Activated naive CD8-positive, alpha-beta T cell treated with anti-CD3 and anti-CD28 coated beads for 36 hours (primary cell): ENCODE data around the gene CSNK1G1. TPM values are rescaled to one million over a fixed set of nuclear protein-coding genes. Genes with fewer than 3 reads are reported as not detected.
"Not testable (repeated sequence)": the region's sequence is repeated elsewhere in the genome, so short reads cannot be mapped to it uniquely, and the experiment has no call there.

Experiments used
- DNase-seq: peaks from one replicate; pipeline ENCODE4 v3.0.0; 2021
- H3K27ac Mint-ChIP-seq: one replicate; pipeline ENCODE4 v1.8.0; 2022; ENCODE audit warnings: mild to moderate bottlenecking, moderate library complexity, mixed read lengths
- H3K27me3 Mint-ChIP-seq: one replicate; pipeline ENCODE4 v1.8.0; 2022; ENCODE audit warnings: mild to moderate bottlenecking, mixed read lengths
- H3K36me3 Mint-ChIP-seq: one replicate; pipeline ENCODE4 v1.8.0; 2021; ENCODE audit warnings: mild to moderate bottlenecking, mixed read lengths
- H3K4me1 Mint-ChIP-seq: one replicate; pipeline ENCODE4 v1.8.0; 2021; ENCODE audit warnings: mixed read lengths
- H3K4me3 Mint-ChIP-seq: one replicate; pipeline ENCODE4 v1.8.0; 2022; ENCODE audit warnings: mild to moderate bottlenecking, moderate library complexity, mixed read lengths
- H3K9me3 Mint-ChIP-seq: one replicate; pipeline ENCODE4 v1.8.0; 2022; ENCODE audit warnings: mixed read lengths
- total RNA-seq, 2 experiments: library from RNA; stranded (reverse); gene quantifications; one replicate each; pipeline ENCODE4 v1.2.3, GENCODE V29; 2021

Gene CSNK1G1
- total RNA-seq, 2 experiments from 2014 or later, result 17.5 to 19.2 TPM

DNA sequence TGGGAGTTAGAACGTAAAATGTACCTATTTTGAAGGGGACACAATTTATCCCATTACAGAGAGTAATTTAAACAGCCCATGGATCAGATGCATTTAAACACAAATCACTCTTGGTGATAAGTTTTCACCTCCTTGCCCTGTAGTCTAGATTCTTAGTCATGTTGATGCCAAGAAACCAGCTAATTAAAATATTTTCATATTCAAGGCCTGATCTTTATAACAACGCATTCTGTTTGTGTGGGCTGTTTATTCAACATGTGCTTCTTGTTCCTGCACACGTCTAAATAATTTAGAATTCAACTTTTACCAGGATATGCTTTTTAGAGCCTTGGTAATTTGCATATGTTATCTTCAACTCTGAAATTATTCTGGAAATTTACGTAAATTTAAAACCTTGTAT lies 234.4 kb downstream of the CSNK1G1 start:
- H3K9me3 Mint-ChIP-seq, result no peaks in the 10 kb centered on the region
- H3K4me1 Mint-ChIP-seq, result no peaks in the 10 kb centered on the region
- H3K27ac Mint-ChIP-seq, result no peak overlapping the region
- no peak overlapping the region for H3K4me3 Mint-ChIP-seq
- no peak for DNase-seq
- peaks cover 20% of the 10 kb centered on the region for H3K36me3 Mint-ChIP-seq
- no peaks in the 10 kb centered on the region for H3K27me3 Mint-ChIP-seq

DNA sequence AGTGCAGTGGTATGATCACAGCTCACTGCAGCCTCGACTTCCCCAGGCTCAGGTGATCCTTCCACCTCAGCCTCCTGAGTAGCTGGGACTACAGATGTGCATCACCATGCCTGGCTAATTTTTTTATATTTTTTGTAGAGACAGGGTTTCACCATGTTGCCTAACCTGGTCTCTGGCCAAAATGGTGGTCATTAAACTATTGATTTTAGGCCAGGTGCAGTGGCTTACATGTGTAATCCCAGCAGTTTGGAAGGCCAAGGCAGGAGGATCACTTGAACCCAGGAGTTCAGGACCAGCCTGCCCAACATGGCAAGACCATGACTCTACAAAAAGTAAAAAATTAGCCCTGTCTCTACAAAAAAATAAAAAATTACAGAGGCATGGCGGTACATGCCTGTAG lies 235.7 kb downstream of the CSNK1G1 start:
- peaks cover 20% of the 10 kb centered on the region for H3K36me3 Mint-ChIP-seq
- H3K4me1 Mint-ChIP-seq, DNase-seq, H3K27ac Mint-ChIP-seq, H3K27me3 Mint-ChIP-seq, H3K9me3 Mint-ChIP-seq, H3K4me3 Mint-ChIP-seq: not testable (repeated sequence)

DNA sequence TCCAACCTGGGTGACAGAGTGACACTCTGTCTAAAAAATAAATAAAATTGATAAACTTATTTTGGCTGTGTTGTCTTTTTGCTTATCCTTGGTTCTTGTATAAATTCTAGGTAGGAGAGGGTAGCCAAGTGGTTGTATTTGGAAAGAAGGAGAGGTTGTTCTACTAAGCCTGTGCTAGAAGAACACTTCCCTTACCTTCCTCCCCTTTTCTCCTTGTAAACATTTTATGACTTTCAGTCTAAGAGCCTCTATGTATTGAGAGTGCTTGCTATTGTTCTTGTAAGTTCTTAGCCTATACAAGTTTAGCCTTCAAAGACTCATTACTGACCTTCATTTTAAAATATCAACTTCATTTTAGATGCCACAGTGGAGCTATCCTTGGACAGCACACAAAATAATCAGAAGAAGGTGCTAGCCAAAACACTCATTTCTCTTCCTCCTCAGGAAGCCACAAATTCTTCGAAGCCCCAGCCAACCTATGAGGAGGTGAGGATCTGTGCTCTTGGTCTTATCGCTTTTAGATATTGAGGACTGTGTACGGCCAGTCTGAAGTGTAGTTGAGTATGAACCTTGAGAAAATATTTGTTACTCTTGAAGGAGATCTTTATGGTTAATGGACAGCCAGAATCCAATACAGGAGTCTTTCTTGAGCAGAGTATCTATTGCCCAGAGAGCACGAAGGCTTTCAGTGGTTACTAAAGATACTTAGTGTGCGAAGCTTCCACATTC lies 238.1 kb downstream of the CSNK1G1 start:
- H3K27ac Mint-ChIP-seq, result no peak overlapping the region
- H3K4me3 Mint-ChIP-seq, result no peak overlapping the region
- no peaks in the 10 kb centered on the region for H3K27me3 Mint-ChIP-seq

More for the DNA sequence above, 238.1 kb downstream of the CSNK1G1 start:
- Mint-ChIP-seq H3K9me3 (no peaks in the 10 kb centered on the region), H3K36me3 (peaks cover 26% of the 10 kb centered on the region), H3K4me1 (peaks cover 2% of the 10 kb centered on the region)
- no peak for DNase-seq

Other genes starting within 250 kb of the CSNK1G1 start
- under 1 TPM; 0.42 to 0.74 TPM for gene SNX22, start 204.4 kb downstream of the CSNK1G1 start, total RNA-seq
- 100 to 1,000 TPM; 315 to 318 TPM for gene PPIB, start 193.2 kb downstream of the CSNK1G1 start, total RNA-seq
- gene PCLAF, start 25.3 kb upstream of the CSNK1G1 start, total RNA-seq, result 100 to 1,000 TPM; 126 to 134 TPM
- 10 to 100 TPM; 18.0 to 18.4 TPM for gene TRIP4, start 31.7 kb upstream of the CSNK1G1 start, total RNA-seq
- 10 to 100 TPM; 32.4 to 35.3 TPM for gene ZNF609, start 104.4 kb upstream of the CSNK1G1 start, total RNA-seq